Uterus (tissue), 4 donors: Measurements from ENCODE around the gene TARS1. TPM values are rescaled to one million over a fixed set of nuclear protein-coding genes. Genes with fewer than 3 reads are reported as not detected.

Experiments used
- DNase-seq, 2 donors: peaks; one replicate each; pipeline ENCODE4 v3.0.0-alpha.2; 2019 to 2020
- H3K27ac ChIP-seq, 2 donors: fragments of 200-600 bp; sonication (generic); 1 replicate in 1 of 2; 2 replicates in 1 of 2; pipeline ENCODE4 v1.5.1; 2016 to 2018
- H3K27me3 ChIP-seq, 2 donors: fragments of 200-600 bp; sonication (generic); one replicate each; pipeline ENCODE4 v1.5.1; 2018 to 2019; ENCODE audit warnings: control low read depth in 1 of 2
- H3K36me3 ChIP-seq, 2 donors: fragments of 200-600 bp; sonication (generic); one replicate each; pipeline ENCODE4 v1.5.1; 2019; ENCODE audit warnings: control low read depth in 1 of 2
- H3K4me1 ChIP-seq, 2 donors: fragments of 200-600 bp; sonication (generic); one replicate each; pipeline ENCODE4 v1.5.1; 2018 to 2019; ENCODE audit warnings: control low read depth in 1 of 2
- H3K4me3 ChIP-seq, 2 donors: fragments of 200-600 bp; sonication (generic); 1 replicate in 1 of 2; 2 replicates in 1 of 2; pipeline ENCODE4 v1.5.1; 2018 to 2019; ENCODE audit warnings: mild to moderate bottlenecking in 1 of 2
- H3K9me3 ChIP-seq, 2 donors: fragments of 200-600 bp; sonication (generic); one replicate each; pipeline ENCODE4 v1.5.1; 2019; ENCODE audit warnings: control low read depth in 1 of 2
- CTCF ChIP-seq, 4 experiments: fragments of 200-600 bp in 2 of 4; fragments of 450-650 bp in 2 of 4; sonication (generic) in 2 of 4; IDR thresholded peaks; one replicate each; pipeline ENCODE4 v1.5.1; 2016 to 2019; ENCODE audit warnings: antibody characterized with exemption in 4 of 4, mild to moderate bottlenecking in 2 of 4, moderate library complexity in 1 of 4
- POLR2A ChIP-seq, 2 donors: fragments of 450-650 bp; IDR thresholded peaks; one replicate each; pipeline ENCODE4 v1.6.1; 2016; ENCODE audit warnings: antibody characterized with exemption in 2 of 2, mild to moderate bottlenecking in 1 of 2, moderate library complexity in 1 of 2
- intact Hi-C: fragments of 100-400 bp; cut with DNase I; formaldehyde crosslinking; loops from one replicate; pipeline ENCODE4 v1.15.1; 2023; ENCODE audit warnings: low total_unique reads
- total RNA-seq, 4 donors: library from RNA; depleted of rRNA in 3 of 4; stranded (reverse); fragments of >200 nt in 3 of 4; gene quantifications; one replicate each; pipeline versions ENCODE4 v1.1.0 to v1.2.4, GENCODE V29; 2014 to 2023
- donor health status: DM: yes; HTN: yes; CAD: no.

TARS1 gene
- total RNA-seq, 4 donors from 2014 or later: 45.0 to 218 (median 93.4) TPM

GRCh38 chr5:33475706-33476105 is 34.9 kb downstream of the TARS1 start:
- Histone ChIP-seq H3K9me3 (no peaks in the 10 kb centered on the region), H3K4me3 (no peak overlapping the region), H3K36me3 (no peaks in the 10 kb centered on the region), H3K27ac (no peak overlapping the region), H3K27me3 (no peaks in the 10 kb centered on the region), H3K4me1 (no peaks in the 10 kb centered on the region)
- TF ChIP-seq POLR2A (IDR thresholded peaks at IDR 0.05) (no peak), CTCF (IDR thresholded peaks at IDR 0.05) (no peak)
- no peak for DNase-seq
- intact Hi-C loops: no loop called here

- intact Hi-C loops: no loop called here
- Histone ChIP-seq H3K4me1 (no peaks in the 10 kb centered on the region), H3K4me3 (no peak overlapping the region), H3K36me3 (no peaks in the 10 kb centered on the region), H3K27ac (no peak overlapping the region), H3K9me3 (no peaks in the 10 kb centered on the region), H3K27me3 (no peaks in the 10 kb centered on the region)
- no peak for DNase-seq
- no peak for TF ChIP-seq POLR2A (IDR thresholded peaks at IDR 0.05)
- no peak for TF ChIP-seq CTCF (IDR thresholded peaks at IDR 0.05)
These were observed 36.2 kb downstream of the TARS1 start for GRCh38 chr5:33476992-33477391.

- no peaks in the 10 kb centered on the region for H3K36me3 ChIP-seq
- H3K9me3 ChIP-seq: no peaks in the 10 kb centered on the region
- no peak for TF ChIP-seq POLR2A (IDR thresholded peaks at IDR 0.05)
- TF ChIP-seq CTCF (IDR thresholded peaks at IDR 0.05): no peak
- no peak for DNase-seq
- H3K27ac ChIP-seq: no peak overlapping the region
- no peak overlapping the region for H3K4me3 ChIP-seq
- H3K27me3 ChIP-seq: no peaks in the 10 kb centered on the region
- no peaks in the 10 kb centered on the region for H3K4me1 ChIP-seq
- intact Hi-C loops: no loop called here
These were observed 37.1 kb downstream of the TARS1 start for GRCh38 chr5:33477816-33478215.

GRCh38 chr5:33479311-33479710 is 38.5 kb downstream of the TARS1 start:
- intact Hi-C loops: no loop called here
- Histone ChIP-seq H3K4me3 (no peak overlapping the region), H3K36me3 (no peaks in the 10 kb centered on the region), H3K27me3 (no peaks in the 10 kb centered on the region), H3K27ac (no peak overlapping the region), H3K4me1 (no peaks in the 10 kb centered on the region), H3K9me3 (no peaks in the 10 kb centered on the region)
- TF ChIP-seq POLR2A (IDR thresholded peaks at IDR 0.05): no peak
- no peak for TF ChIP-seq CTCF (IDR thresholded peaks at IDR 0.05)
- DNase-seq: no peak

GRCh38 chr5:33480876-33481275 is 40.1 kb downstream of the TARS1 start:
- no peak for TF ChIP-seq POLR2A (IDR thresholded peaks at IDR 0.05)
- TF ChIP-seq CTCF (IDR thresholded peaks at IDR 0.05): no peak
- intact Hi-C loops: no loop called here
- Histone ChIP-seq H3K27me3 (no peaks in the 10 kb centered on the region), H3K27ac (no peak overlapping the region), H3K36me3 (no peaks in the 10 kb centered on the region), H3K9me3 (no peaks in the 10 kb centered on the region), H3K4me1 (no peaks in the 10 kb centered on the region), H3K4me3 (no peak overlapping the region)
- no peak for DNase-seq
